ENCODE measurements around the gene NAV2. TPM values are rescaled to one million over a fixed set of nuclear protein-coding genes. Genes with fewer than 3 reads are reported as not detected.

Gene NAV2
- total and polyA plus RNA-seq, 4 experiments from 2014 or later: 1.1 to 6.2 (median 4.2) TPM; not detected in 1

DNA sequence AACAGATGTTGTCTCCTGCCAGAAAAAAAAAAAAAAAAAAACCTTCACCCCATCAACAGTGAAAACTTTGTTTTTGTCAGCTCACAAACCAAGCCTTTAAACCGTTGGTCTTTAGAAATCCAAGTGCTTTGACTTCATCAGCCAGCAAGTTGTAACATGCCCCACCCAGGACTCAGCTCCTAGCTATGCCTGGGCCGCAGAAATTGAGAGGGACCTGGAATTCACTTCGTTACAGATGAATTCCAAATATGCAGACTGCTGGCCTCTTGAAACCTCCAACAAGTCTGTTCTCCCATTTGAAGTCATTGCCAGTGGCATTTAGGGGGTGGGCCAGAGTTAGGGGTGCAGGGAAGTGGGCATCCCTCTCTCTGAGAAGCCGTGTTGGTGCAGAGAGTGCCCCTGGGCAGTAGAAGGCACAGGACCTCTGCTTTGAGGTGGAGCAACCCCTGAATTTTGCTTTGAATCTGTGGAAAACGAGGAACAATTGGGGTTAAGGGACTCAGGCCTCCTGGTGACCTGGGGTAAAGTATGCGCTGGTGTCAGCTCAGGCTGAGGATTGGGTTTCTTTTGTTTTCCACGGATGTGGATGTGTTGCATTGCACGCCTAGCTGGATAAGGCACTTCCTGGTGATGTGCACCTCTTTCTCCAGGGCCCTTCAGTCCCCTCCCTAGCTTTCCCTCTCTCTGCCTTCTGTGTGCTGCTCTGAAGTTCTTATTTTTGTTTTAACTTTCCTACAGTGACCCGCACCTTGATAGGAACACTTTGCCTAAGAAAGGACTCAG, 338.1 kb downstream of the NAV2 start:
- CTCF ChIA-PET (ENCODE audit: partially characterized antibody): no interaction called here
- POLR2A ChIA-PET (ENCODE audit: partially characterized antibody): no interaction called here

DNA sequence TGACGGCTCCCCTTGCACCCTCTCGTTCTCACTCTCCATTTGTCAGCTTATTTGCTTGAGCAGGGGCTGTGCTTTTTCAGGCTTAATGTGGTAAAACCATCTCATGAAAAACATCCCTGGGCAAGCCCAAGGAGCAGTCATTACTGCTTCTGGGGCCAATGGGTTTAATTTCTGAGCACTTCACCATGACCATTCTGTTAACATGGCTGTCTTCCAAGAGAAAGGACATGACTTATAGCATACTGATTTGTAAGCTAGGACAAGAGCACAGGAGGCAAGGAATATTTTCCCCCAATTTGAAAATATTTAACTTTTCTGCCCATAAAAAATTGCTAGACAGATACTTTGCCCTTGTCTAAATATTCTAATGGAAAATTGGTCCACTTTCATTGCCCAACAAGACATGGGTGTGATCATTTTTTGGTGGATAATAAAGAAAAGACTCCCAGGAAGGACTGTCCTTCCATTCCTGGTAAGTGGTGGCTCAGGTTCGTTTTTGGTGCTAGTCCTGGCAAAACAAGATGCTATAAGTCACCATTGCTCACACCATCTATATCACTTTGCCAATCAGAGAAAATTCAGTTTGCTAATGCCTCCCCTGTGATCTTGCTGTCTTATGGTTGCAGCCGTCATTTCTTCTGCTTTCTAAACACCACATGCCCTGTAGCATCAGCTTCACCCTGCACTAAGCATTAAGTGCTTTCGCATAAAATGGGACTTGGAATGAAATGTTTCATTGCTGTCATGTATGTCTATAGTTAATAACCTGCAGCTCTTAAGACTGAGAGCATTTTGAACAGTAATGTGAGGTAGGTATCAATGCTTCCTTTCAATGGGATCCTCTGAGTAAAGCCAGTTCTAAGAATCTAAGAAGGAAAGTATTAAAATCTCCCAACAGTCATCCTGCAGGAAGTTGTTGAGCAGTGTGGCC, 339.1 kb downstream of the NAV2 start:
- CTCF ChIA-PET (ENCODE audit: partially characterized antibody): no interaction called here
- H3K27me3 Mint-ChIP-seq: no peaks in the 10 kb centered on the region

More for the DNA sequence above, 338.1 kb downstream of the NAV2 start:
- DNase-seq: no peak
- no peak overlapping the region for H3K4me3 ChIP-seq (ENCODE audit: low read length in 2 of 2)
- H3K27me3 ChIP-seq (ENCODE audit: insufficient read depth, low read length): no peaks in the 10 kb centered on the region
- no peaks in the 10 kb centered on the region for H3K36me3 ChIP-seq (ENCODE audit: insufficient read depth, low read length)
- Mint-ChIP-seq H3K36me3 (no peaks in the 10 kb centered on the region), H3K4me3 (no peak overlapping the region), H3K27me3 (no peaks in the 10 kb centered on the region), H3K4me1 (no peaks in the 10 kb centered on the region), H3K9me3 (no peaks in the 10 kb centered on the region), H3K27ac (no peak overlapping the region)
- intact Hi-C loops (cut with micrococcal nuclease): no loop called here
- no peak overlapping the region for H3K27ac ChIP-seq (ENCODE audit: low read depth, low read length)
- no peaks in the 10 kb centered on the region for H3K4me1 ChIP-seq (ENCODE audit: insufficient read depth, low read length)
- no peaks in the 10 kb centered on the region for H3K9me3 ChIP-seq (ENCODE audit: control insufficient read depth in 1 of 2, low read length in 2 of 2)

DNA sequence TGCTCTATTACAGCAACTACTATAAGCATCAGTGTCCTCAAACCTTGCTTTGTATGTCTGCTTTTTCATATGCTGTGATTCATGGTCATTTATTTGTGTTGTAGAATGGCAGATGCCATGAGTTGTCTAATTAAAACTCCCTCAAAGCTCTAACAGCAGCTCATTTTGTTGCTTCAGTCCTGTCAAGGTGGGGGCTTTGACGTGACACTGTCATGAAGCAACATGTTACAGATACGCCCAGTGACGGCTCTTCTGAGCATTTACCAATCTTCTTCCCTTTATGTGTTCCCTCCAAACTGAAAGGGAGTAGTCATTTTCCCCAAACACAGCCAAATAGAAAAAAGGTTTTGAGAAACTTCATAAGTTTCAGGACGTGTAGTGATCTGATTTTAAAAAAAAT, 340.9 kb downstream of the NAV2 start:
- no peaks in the 10 kb centered on the region for H3K36me3 Mint-ChIP-seq
- H3K9me3 Mint-ChIP-seq: no peaks in the 10 kb centered on the region
- no peaks in the 10 kb centered on the region for H3K27me3 ChIP-seq (ENCODE audit: insufficient read depth, low read length)
- ChIA-PET POLR2A (ENCODE audit: partially characterized antibody) (no interaction called here), CTCF (ENCODE audit: partially characterized antibody) (no interaction called here)
- no peak overlapping the region for H3K27ac Mint-ChIP-seq
- H3K4me1 ChIP-seq (ENCODE audit: insufficient read depth, low read length): no peaks in the 10 kb centered on the region
- DNase-seq: no peak
- H3K4me3 ChIP-seq (ENCODE audit: low read length in 2 of 2): no peak overlapping the region
- H3K27me3 Mint-ChIP-seq: no peaks in the 10 kb centered on the region
- H3K36me3 ChIP-seq (ENCODE audit: insufficient read depth, low read length): no peaks in the 10 kb centered on the region
- H3K4me3 Mint-ChIP-seq: no peak overlapping the region
- H3K4me1 Mint-ChIP-seq: no peaks in the 10 kb centered on the region
- H3K27ac ChIP-seq (ENCODE audit: low read depth, low read length): no peak overlapping the region
- H3K9me3 ChIP-seq (ENCODE audit: control insufficient read depth in 1 of 2, low read length in 2 of 2): no peaks in the 10 kb centered on the region
- intact Hi-C loops (cut with micrococcal nuclease): no loop called here

More for the DNA sequence above, 339.1 kb downstream of the NAV2 start:
- no peaks in the 10 kb centered on the region for H3K4me1 ChIP-seq (ENCODE audit: insufficient read depth, low read length)
- H3K4me3 ChIP-seq (ENCODE audit: low read length in 2 of 2): no peak overlapping the region
- intact Hi-C loops (cut with micrococcal nuclease): no loop called here
- Mint-ChIP-seq H3K27ac (no peak overlapping the region), H3K4me1 (no peaks in the 10 kb centered on the region), H3K36me3 (no peaks in the 10 kb centered on the region), H3K9me3 (no peaks in the 10 kb centered on the region), H3K4me3 (no peak overlapping the region)
- H3K36me3 ChIP-seq (ENCODE audit: insufficient read depth, low read length): no peaks in the 10 kb centered on the region
- H3K27me3 ChIP-seq (ENCODE audit: insufficient read depth, low read length): no peaks in the 10 kb centered on the region
- no peak for DNase-seq
- POLR2A ChIA-PET (ENCODE audit: partially characterized antibody): no interaction called here
- no peak overlapping the region for H3K27ac ChIP-seq (ENCODE audit: low read depth, low read length)
- H3K9me3 ChIP-seq (ENCODE audit: control insufficient read depth in 1 of 2, low read length in 2 of 2): no peaks in the 10 kb centered on the region

DNA sequence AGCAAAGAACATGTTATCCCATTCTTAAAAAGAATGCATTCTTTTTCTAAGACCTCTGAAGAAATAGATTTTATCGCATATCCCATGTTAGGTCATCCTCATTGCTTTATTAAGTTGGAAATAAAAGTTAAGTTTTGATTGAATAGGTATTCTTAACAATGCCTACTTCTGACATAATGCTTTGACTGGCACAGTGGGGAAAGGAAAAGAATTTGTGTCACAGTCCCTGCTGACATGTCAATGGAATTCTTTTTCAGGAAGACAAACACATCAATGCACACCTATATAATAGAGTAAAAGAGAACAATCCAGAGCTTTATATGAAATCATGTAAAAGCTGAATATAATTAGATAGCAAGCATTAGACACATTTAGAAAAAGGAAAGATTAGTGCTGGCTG, 341.9 kb downstream of the NAV2 start:
- no peak overlapping the region for H3K27ac ChIP-seq (ENCODE audit: low read depth, low read length)
- no peaks in the 10 kb centered on the region for H3K9me3 ChIP-seq (ENCODE audit: control insufficient read depth in 1 of 2, low read length in 2 of 2)
- DNase-seq: no peak
- H3K9me3 Mint-ChIP-seq: no peaks in the 10 kb centered on the region
- H3K4me3 ChIP-seq (ENCODE audit: low read length in 2 of 2): no peak overlapping the region
- no peak overlapping the region for H3K4me3 Mint-ChIP-seq
- H3K27me3 ChIP-seq (ENCODE audit: insufficient read depth, low read length): no peaks in the 10 kb centered on the region
- no peaks in the 10 kb centered on the region for H3K27me3 Mint-ChIP-seq
- CTCF ChIA-PET (ENCODE audit: partially characterized antibody): interaction anchor here (1.1 kb wide), 1 partner anchor 593 kb away, joined by 3 read pairs; no protein-coding TSS in a partner anchor
- intact Hi-C loops (cut with micrococcal nuclease): no loop called here
- no peaks in the 10 kb centered on the region for H3K36me3 ChIP-seq (ENCODE audit: insufficient read depth, low read length)
- no peaks in the 10 kb centered on the region for H3K4me1 ChIP-seq (ENCODE audit: insufficient read depth, low read length)
- H3K36me3 Mint-ChIP-seq: no peaks in the 10 kb centered on the region
- no peak overlapping the region for H3K27ac Mint-ChIP-seq
- POLR2A ChIA-PET (ENCODE audit: partially characterized antibody): no interaction called here
- no peaks in the 10 kb centered on the region for H3K4me1 Mint-ChIP-seq

DNA sequence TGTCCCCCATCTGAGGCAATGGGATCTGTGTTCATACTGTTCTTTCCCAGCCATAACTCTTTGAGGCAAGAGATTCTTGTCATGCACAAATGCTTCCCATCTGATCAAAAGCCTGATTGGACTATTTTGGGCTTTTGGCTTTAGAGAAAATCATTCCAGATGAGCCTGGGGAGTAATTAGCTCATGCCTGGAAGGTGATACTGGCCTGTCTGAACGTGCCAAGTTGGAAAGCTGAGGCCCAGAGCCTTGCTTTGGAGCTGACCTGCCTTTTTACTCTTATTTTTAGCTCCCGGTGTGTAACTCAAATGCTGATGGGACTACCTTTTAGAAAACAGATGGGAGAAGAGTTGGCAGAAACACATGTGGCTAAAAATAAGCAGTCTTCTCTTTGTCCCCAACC, 342.7 kb downstream of the NAV2 start:
- no peaks in the 10 kb centered on the region for H3K9me3 ChIP-seq (ENCODE audit: control insufficient read depth in 1 of 2, low read length in 2 of 2)
- DNase-seq: no peak
- H3K4me3 Mint-ChIP-seq: no peak overlapping the region
- H3K27ac Mint-ChIP-seq: no peak overlapping the region
- no peaks in the 10 kb centered on the region for H3K27me3 Mint-ChIP-seq
- no peaks in the 10 kb centered on the region for H3K4me1 Mint-ChIP-seq
- H3K36me3 ChIP-seq (ENCODE audit: insufficient read depth, low read length): no peaks in the 10 kb centered on the region
- intact Hi-C loops (cut with micrococcal nuclease): no loop called here
- POLR2A ChIA-PET (ENCODE audit: partially characterized antibody): no interaction called here
- H3K4me1 ChIP-seq (ENCODE audit: insufficient read depth, low read length): no peaks in the 10 kb centered on the region
- no peak overlapping the region for H3K27ac ChIP-seq (ENCODE audit: low read depth, low read length)
- CTCF ChIA-PET (ENCODE audit: partially characterized antibody): interaction anchor here (1.1 kb wide), 1 partner anchor 594 kb away, joined by 3 read pairs; no protein-coding TSS in a partner anchor
- no peak overlapping the region for H3K4me3 ChIP-seq (ENCODE audit: low read length in 2 of 2)
- H3K36me3 Mint-ChIP-seq: no peaks in the 10 kb centered on the region
- no peaks in the 10 kb centered on the region for H3K9me3 Mint-ChIP-seq
- H3K27me3 ChIP-seq (ENCODE audit: insufficient read depth, low read length): no peaks in the 10 kb centered on the region

DNA sequence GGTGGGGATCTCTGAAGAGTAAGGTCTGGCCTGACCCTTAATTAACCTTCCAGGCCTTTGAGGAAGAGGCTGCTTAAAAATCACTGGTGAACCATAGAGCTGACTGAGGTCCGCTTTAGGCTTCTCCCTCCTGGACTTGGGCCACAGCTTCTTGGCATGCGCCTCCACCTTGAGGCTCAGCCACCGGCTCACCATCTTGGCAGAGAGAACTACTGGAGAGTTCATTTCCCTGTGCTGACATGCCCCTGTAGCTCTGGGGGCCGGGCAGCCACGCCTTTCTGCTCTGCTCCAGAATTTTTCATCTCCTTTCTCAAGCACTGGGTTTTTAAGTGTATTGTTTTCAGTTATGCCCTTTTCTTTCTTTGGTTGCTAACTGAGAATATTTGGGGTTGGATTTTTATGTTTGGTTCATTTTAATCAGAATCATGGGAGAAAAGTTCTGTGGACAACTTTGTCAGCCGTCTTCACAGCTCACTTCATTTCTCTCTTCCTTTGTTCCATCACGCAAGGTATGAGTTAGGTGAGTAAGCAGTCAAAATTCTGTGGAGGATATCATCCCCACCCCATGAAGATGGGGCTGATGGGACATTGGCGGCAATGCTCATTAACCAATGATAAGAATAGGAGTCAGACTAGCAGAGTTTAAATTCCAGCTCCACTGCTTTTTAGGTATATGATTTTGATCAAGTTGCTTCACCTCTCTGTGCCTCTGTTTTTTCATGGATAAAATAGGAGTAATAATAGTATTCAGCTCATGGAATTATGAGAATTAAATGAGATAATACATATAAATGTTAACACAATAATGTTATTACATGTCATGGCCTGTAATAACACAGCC, 343.7 kb downstream of the NAV2 start:
- Mint-ChIP-seq H3K4me1 (no peaks in the 10 kb centered on the region), H3K9me3 (no peaks in the 10 kb centered on the region), H3K4me3 (no peak overlapping the region), H3K36me3 (no peaks in the 10 kb centered on the region), H3K27ac (no peak overlapping the region), H3K27me3 (no peaks in the 10 kb centered on the region)
- Histone ChIP-seq H3K9me3 (ENCODE audit: control insufficient read depth in 1 of 2, low read length in 2 of 2) (no peaks in the 10 kb centered on the region), H3K36me3 (ENCODE audit: insufficient read depth, low read length) (no peaks in the 10 kb centered on the region), H3K4me3 (ENCODE audit: low read length in 2 of 2) (no peak overlapping the region), H3K27me3 (ENCODE audit: insufficient read depth, low read length) (no peaks in the 10 kb centered on the region), H3K4me1 (ENCODE audit: insufficient read depth, low read length) (no peaks in the 10 kb centered on the region), H3K27ac (ENCODE audit: low read depth, low read length) (no peak overlapping the region)
- ChIA-PET POLR2A (ENCODE audit: partially characterized antibody) (no interaction called here), CTCF (ENCODE audit: partially characterized antibody) (no interaction called here)
- intact Hi-C loops (cut with micrococcal nuclease): no loop called here
- DNase-seq: no peak

Data from CD4-positive, alpha-beta memory T cell (primary cell).